Naive thymus-derived CD4-positive, alpha-beta T cell (primary cell): ENCODE data around the gene MCC. TPM values are rescaled to one million over a fixed set of nuclear protein-coding genes. Genes with fewer than 3 reads are reported as not detected.

ENCODE experiments used
- ATAC-seq: fragments of 150-1000 bp; cut with Tn5 transposase; 2 replicates; pipeline ENCODE4 v1.10.0; 2021; ENCODE audit warnings: mild to moderate bottlenecking, moderate library complexity
- CTCF ChIA-PET: fragments of 350-600 bp; sonication (Branson Sonifier 250); formaldehyde crosslinking; loops from one replicate; lab custom pipeline; 2021; ENCODE audit warnings: antibody characterized with exemption; lab: Charles Lee
- POLR2A ChIA-PET: fragments of 350-600 bp; sonication (Branson Sonifier 250); formaldehyde crosslinking; loops from one replicate; lab custom pipeline; 2021; ENCODE audit warnings: antibody characterized with exemption, inconsistent platforms; lab: Charles Lee
- DNase-seq, 9 donors: peaks; one replicate each; pipeline versions ENCODE4 v3.0.0 to v3.0.0-alpha.2; 2020 to 2022; ENCODE audit warnings: mixed read lengths in 1 of 9
- H3K27ac ChIP-seq: one replicate; pipeline ENCODE4 v1.7.0; 2013; ENCODE audit warnings: mild to moderate bottlenecking, low read depth, low read length, moderate library complexity
- H3K27me3 ChIP-seq, 2 donors: one replicate each; pipeline ENCODE4 v1.7.0; 2013; ENCODE audit warnings: low read length in 2 of 2, mild to moderate bottlenecking in 2 of 2, moderate library complexity in 2 of 2; ENCODE audit not compliant: control insufficient read depth in 2 of 2, insufficient read depth in 2 of 2
- H3K36me3 ChIP-seq, 3 experiments: 1 replicate in 2 of 3; 2 replicates in 1 of 3; pipeline ENCODE4 v1.7.0; 2013; ENCODE audit warnings: low read length in 3 of 3, mild to moderate bottlenecking in 3 of 3, moderate library complexity in 1 of 3; ENCODE audit not compliant: insufficient read depth in 3 of 3, control insufficient read depth in 2 of 3
- H3K4me1 ChIP-seq, 2 donors: one replicate each; pipeline ENCODE4 v1.7.0; 2013; ENCODE audit warnings: low read length in 2 of 2, mild to moderate bottlenecking in 2 of 2, moderate library complexity in 1 of 2; ENCODE audit not compliant: control insufficient read depth in 2 of 2, insufficient read depth in 2 of 2
- H3K4me3 ChIP-seq: 2 replicates; pipeline ENCODE4 v1.7.0; 2013; ENCODE audit warnings: mild to moderate bottlenecking, low read length
- H3K9me3 ChIP-seq, 3 experiments: 1 replicate in 2 of 3; 2 replicates in 1 of 3; pipeline ENCODE4 v1.7.0; 2013; ENCODE audit warnings: low read length in 3 of 3; ENCODE audit not compliant: control insufficient read depth in 2 of 3
- H3K27ac Mint-ChIP-seq, 9 donors: one replicate each; pipeline ENCODE4 v1.8.0; 2020 to 2022; ENCODE audit warnings: mixed read lengths in 9 of 9, mild to moderate bottlenecking in 8 of 9, moderate library complexity in 5 of 9, inconsistent platforms in 2 of 9
- H3K27me3 Mint-ChIP-seq, 5 donors: one replicate each; pipeline ENCODE4 v1.8.0; 2021 to 2022; ENCODE audit warnings: mixed read lengths in 5 of 5, mild to moderate bottlenecking in 1 of 5
- H3K36me3 Mint-ChIP-seq, 5 donors: one replicate each; pipeline ENCODE4 v1.8.0; 2020 to 2022; ENCODE audit warnings: mixed read lengths in 5 of 5, mild to moderate bottlenecking in 3 of 5, inconsistent platforms in 1 of 5
- H3K4me1 Mint-ChIP-seq, 7 donors: one replicate each; pipeline ENCODE4 v1.8.0; 2020 to 2022; ENCODE audit warnings: mixed read lengths in 7 of 7, mild to moderate bottlenecking in 3 of 7, inconsistent platforms in 1 of 7
- H3K4me3 Mint-ChIP-seq, 10 donors: one replicate each; pipeline ENCODE4 v1.8.0; 2020 to 2022; ENCODE audit warnings: mild to moderate bottlenecking in 10 of 10, mixed read lengths in 10 of 10, moderate library complexity in 6 of 10, inconsistent platforms in 2 of 10
- H3K9me3 Mint-ChIP-seq, 11 donors: one replicate each; pipeline ENCODE4 v1.8.0; 2020 to 2022; ENCODE audit warnings: mixed read lengths in 11 of 11, mild to moderate bottlenecking in 4 of 11, inconsistent platforms in 1 of 11, moderate library complexity in 1 of 11
- intact Hi-C, 2 donors: fragments of 100-400 bp; cut with micrococcal nuclease; formaldehyde crosslinking; loops; one replicate each; pipeline ENCODE4 v1.15.1; 2023
- polyA plus RNA-seq, 2 donors: library from polyadenylated mRNA; unstranded; fragments of 300-500 nt; fragmentation: Illumina TruSeq; gene quantifications; one replicate each; pipeline ENCODE4 v1.2.3, GENCODE V29; 2021
- total RNA-seq, 6 experiments: library from RNA in 5 of 6; stranded (reverse) in 5 of 6; gene quantifications; 1 replicate in 5 of 6; 2 replicates in 1 of 6; pipeline ENCODE4 v1.2.3 and lab custom pipeline; 2021 to 2026

The MCC gene
- total and polyA plus RNA-seq, 7 experiments from 2014 or later = 0.56 to 3.0 (median 0.89) TPM

- Histone ChIP-seq H3K4me1 (no peaks in the 10 kb centered on the region), H3K27ac (no peak overlapping the region), H3K9me3 (no peaks in the 10 kb centered on the region), H3K4me3 (no peak overlapping the region), H3K36me3 (no peaks in the 10 kb centered on the region), H3K27me3 (peaks cover 0 to 5% of the 10 kb centered on the region in 2 donors)
- H3K27me3 Mint-ChIP-seq = peaks cover 62 to 78% (median 69%) of the 10 kb centered on the region in 5 donors
- H3K4me1 Mint-ChIP-seq = peaks cover 0 to 6% (median 0%) of the 10 kb centered on the region in 7 donors
- CTCF ChIA-PET = no interaction called here
- ATAC-seq = no peak
- H3K9me3 Mint-ChIP-seq = peaks cover 0 to 15% (median 3%) of the 10 kb centered on the region in 11 donors
- H3K27ac Mint-ChIP-seq = no peak overlapping the region
- H3K4me3 Mint-ChIP-seq = no peak overlapping the region
- POLR2A ChIA-PET = no interaction called here
- peaks cover 0 to 7% (median 3%) of the 10 kb centered on the region in 5 donors for H3K36me3 Mint-ChIP-seq
- DNase-seq = no peak
- intact Hi-C loops = no loop called here
Observed at GRCh38 chr5:113505181-113505580, 16.9 kb upstream of the MCC start.

- peaks cover 0 to 18% (median 5%) of the 10 kb centered on the region in 11 donors for H3K9me3 Mint-ChIP-seq
- peaks cover 0 to 6% (median 0%) of the 10 kb centered on the region in 7 donors for H3K4me1 Mint-ChIP-seq
- no peak overlapping the region for H3K4me3 ChIP-seq
- ChIA-PET CTCF (no interaction called here), POLR2A (interaction anchor here (0.6 kb wide), 1 partner anchor 12 kb away, joined by 3 read pairs; no protein-coding TSS in a partner anchor)
- no peak overlapping the region for H3K4me3 Mint-ChIP-seq
- intact Hi-C loops = no loop called here
- no peaks in the 10 kb centered on the region for H3K36me3 ChIP-seq
- peaks cover 0 to 6% of the 10 kb centered on the region in 2 donors for H3K27me3 ChIP-seq
- no peak for DNase-seq
- H3K27ac ChIP-seq = no peak overlapping the region
- peaks cover 61 to 81% (median 78%) of the 10 kb centered on the region in 5 donors for H3K27me3 Mint-ChIP-seq
- peaks cover 0 to 7% (median 3%) of the 10 kb centered on the region in 5 donors for H3K36me3 Mint-ChIP-seq
- H3K4me1 ChIP-seq = no peaks in the 10 kb centered on the region
- ATAC-seq = no peak
- H3K9me3 ChIP-seq = no peaks in the 10 kb centered on the region
- H3K27ac Mint-ChIP-seq = no peak overlapping the region
Observed at GRCh38 chr5:113503146-113503545, 14.9 kb upstream of the MCC start.

GRCh38 chr5:113502073-113502472 is 13.8 kb upstream of the MCC start:
- Mint-ChIP-seq H3K4me3 (no peak overlapping the region), H3K27me3 (peaks cover 63 to 82% (median 78%) of the 10 kb centered on the region in 5 donors), H3K36me3 (peaks cover 0 to 7% (median 3%) of the 10 kb centered on the region in 5 donors), H3K4me1 (no peaks in the 10 kb centered on the region), H3K27ac (no peak overlapping the region), H3K9me3 (peaks cover 0 to 18% (median 5%) of the 10 kb centered on the region in 11 donors)
- no peaks in the 10 kb centered on the region for H3K4me1 ChIP-seq
- H3K36me3 ChIP-seq = no peaks in the 10 kb centered on the region
- ATAC-seq (no peak), DNase-seq (no peak)
- CTCF ChIA-PET = interaction anchor here (0.6 kb wide), 1 partner anchor 71 kb away, joined by 4 read pairs; no protein-coding TSS in a partner anchor
- intact Hi-C loops = no loop called here
- no peaks in the 10 kb centered on the region for H3K9me3 ChIP-seq
- no peak overlapping the region for H3K4me3 ChIP-seq
- no peak overlapping the region for H3K27ac ChIP-seq
- H3K27me3 ChIP-seq = peaks cover 0 to 3% of the 10 kb centered on the region in 2 donors
- POLR2A ChIA-PET = no interaction called here

- H3K27me3 ChIP-seq = peaks cover 0 to 3% of the 10 kb centered on the region in 2 donors
- Mint-ChIP-seq H3K36me3 (peaks cover 0 to 5% (median 5%) of the 10 kb centered on the region in 5 donors), H3K9me3 (peaks cover 5 to 21% (median 12%) of the 10 kb centered on the region in 11 donors), H3K4me1 (no peaks in the 10 kb centered on the region), H3K27ac (no peak overlapping the region), H3K4me3 (no peak overlapping the region), H3K27me3 (peaks cover 45 to 71% (median 62%) of the 10 kb centered on the region in 5 donors)
- ChIA-PET CTCF (no interaction called here), POLR2A (no interaction called here)
- H3K4me1 ChIP-seq = no peaks in the 10 kb centered on the region
- H3K9me3 ChIP-seq = peaks cover 0 to 8% (median 0%) of the 10 kb centered on the region in 3 experiments
- intact Hi-C loops = no loop called here
- ATAC-seq (no peak), DNase-seq (no peak)
- H3K27ac ChIP-seq = no peak overlapping the region
- H3K4me3 ChIP-seq = no peak overlapping the region
- no peaks in the 10 kb centered on the region for H3K36me3 ChIP-seq
Observed at GRCh38 chr5:113495422-113495841, 7.2 kb upstream of the MCC start.

GRCh38 chr5:113493446-113493845 is 5.2 kb upstream of the MCC start:
- peaks cover 10 to 31% (median 21%) of the 10 kb centered on the region in 11 donors for H3K9me3 Mint-ChIP-seq
- intact Hi-C loops = no loop called here
- H3K9me3 ChIP-seq = peaks cover 0 to 16% (median 0%) of the 10 kb centered on the region in 3 experiments
- POLR2A ChIA-PET = no interaction called here
- no peak for DNase-seq
- H3K27ac ChIP-seq = no peak overlapping the region
- H3K27me3 Mint-ChIP-seq = peaks cover 50 to 71% (median 60%) of the 10 kb centered on the region in 5 donors
- peaks cover 0 to 16% (median 7%) of the 10 kb centered on the region in 5 donors for H3K36me3 Mint-ChIP-seq
- H3K27me3 ChIP-seq = peaks cover 4 to 17% of the 10 kb centered on the region in 2 donors
- H3K4me1 Mint-ChIP-seq = peaks cover 4 to 13% (median 8%) of the 10 kb centered on the region in 7 donors
- H3K27ac Mint-ChIP-seq = no peak overlapping the region
- CTCF ChIA-PET = interaction anchor here (0.6 kb wide), 1 partner anchor 468 kb away, joined by 3 read pairs; no protein-coding TSS in a partner anchor
- H3K4me1 ChIP-seq = peaks cover 4 to 5% of the 10 kb centered on the region in 2 donors
- no peak for ATAC-seq
- no peak overlapping the region for H3K4me3 ChIP-seq
- H3K36me3 ChIP-seq = no peaks in the 10 kb centered on the region
- H3K4me3 Mint-ChIP-seq = no peak overlapping the region

- POLR2A ChIA-PET = interaction anchor here (0.6 kb wide), 1 partner anchor 12 kb away, joined by 3 read pairs; no protein-coding TSS in a partner anchor
- H3K9me3 Mint-ChIP-seq = peaks cover 10 to 31% (median 21%) of the 10 kb centered on the region in 11 donors
Observed at GRCh38 chr5:113491022-113491421, 2.8 kb upstream of the MCC start.

More at GRCh38 chr5:113491022-113491421, 2.8 kb upstream of the MCC start:
- peaks cover 52 to 73% (median 56%) of the 10 kb centered on the region in 5 donors for H3K27me3 Mint-ChIP-seq
- DNase-seq (no peak), ATAC-seq (no peak)
- CTCF ChIA-PET = no interaction called here
- intact Hi-C loops = no loop called here
- no peak overlapping the region for H3K4me3 Mint-ChIP-seq
- Histone ChIP-seq H3K4me1 (peaks cover 9 to 14% of the 10 kb centered on the region in 2 donors), H3K9me3 (peaks cover 0 to 16% (median 0%) of the 10 kb centered on the region in 3 experiments), H3K36me3 (no peaks in the 10 kb centered on the region), H3K4me3 (no peak overlapping the region), H3K27ac (no peak overlapping the region), H3K27me3 (peaks cover 4 to 26% of the 10 kb centered on the region in 2 donors)
- no peak overlapping the region for H3K27ac Mint-ChIP-seq
- H3K4me1 Mint-ChIP-seq = peaks cover 5 to 21% (median 14%) of the 10 kb centered on the region in 7 donors
- H3K36me3 Mint-ChIP-seq = peaks cover 0 to 16% (median 7%) of the 10 kb centered on the region in 5 donors
